Measurements from ENCODE around the gene SIGLEC9.

Gene SIGLEC9

GRCh38 chr19:51131780-51132680 is 7.3 kb downstream of the SIGLEC9 start:
- DNase-seq (ENCODE audit: low spot score) = no peak
- CTCF ChIA-PET = no interaction called here
- POLR2A ChIA-PET (ENCODE audit: low non-redundant PET) = no interaction called here
- H3K27ac ChIP-seq = no peak overlapping the region
- no peak for TF ChIP-seq CTCF (conservative IDR thresholded peaks at IDR 0.05; ENCODE audit: low read depth)

GRCh38 chr19:51135004-51135403 is 10.3 kb downstream of the SIGLEC9 start:
- CTCF ChIA-PET = interaction anchor here (0.6 kb wide), 2 partner anchors 257 to 297 kb away, joined by 3 to 8 read pairs; no protein-coding TSS in a partner anchor
- POLR2A ChIA-PET (ENCODE audit: low non-redundant PET) = no interaction called here
- TF ChIP-seq CTCF (conservative IDR thresholded peaks at IDR 0.05; ENCODE audit: low read depth) = no peak
- no peak for DNase-seq (ENCODE audit: low spot score)
- no peak overlapping the region for H3K27ac ChIP-seq

GRCh38 chr19:51135986-51136762 is 11.5 kb downstream of the SIGLEC9 start:
- ChIA-PET POLR2A (ENCODE audit: low non-redundant PET) (no interaction called here), CTCF (interaction anchor here (0.6 to 1.1 kb wide), 3 partner anchors 23 to 295 kb away, joined by 3 to 8 read pairs (median 3); no protein-coding TSS in a partner anchor)
- TF ChIP-seq CTCF (conservative IDR thresholded peaks at IDR 0.05; ENCODE audit: low read depth) = no peak
- no peak overlapping the region for H3K27ac ChIP-seq
- no peak for DNase-seq (ENCODE audit: low spot score)

- TF ChIP-seq CTCF (conservative IDR thresholded peaks at IDR 0.05; ENCODE audit: low read depth) = no peak
- POLR2A ChIA-PET (ENCODE audit: low non-redundant PET) = no interaction called here
- CTCF ChIA-PET = interaction anchor here (1.1 kb wide), 1 partner anchor 24 kb away, joined by 3 read pairs; no protein-coding TSS in a partner anchor
- no peak overlapping the region for H3K27ac ChIP-seq
- no peak for DNase-seq (ENCODE audit: low spot score)
Observed at GRCh38 chr19:51136851-51137551, 12.3 kb downstream of the SIGLEC9 start.

GRCh38 chr19:51137792-51138425 is 13.2 kb downstream of the SIGLEC9 start:
- ChIA-PET CTCF (no interaction called here), POLR2A (ENCODE audit: low non-redundant PET) (no interaction called here)
- no peak for DNase-seq (ENCODE audit: low spot score)
- no peak for TF ChIP-seq CTCF (conservative IDR thresholded peaks at IDR 0.05; ENCODE audit: low read depth)
- no peak overlapping the region for H3K27ac ChIP-seq
